ENCODE data around the gene DEFB126.
A peak's percentile ranks its signal among the peaks of the same experiment; 100 is the strongest.
"Not testable (repeated sequence)": the region's sequence is repeated elsewhere in the genome, so short reads cannot be mapped to it uniquely, and the experiment has no call there.

Gene DEFB126, protein sequence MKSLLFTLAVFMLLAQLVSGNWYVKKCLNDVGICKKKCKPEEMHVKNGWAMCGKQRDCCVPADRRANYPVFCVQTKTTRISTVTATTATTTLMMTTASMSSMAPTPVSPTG

DNA sequence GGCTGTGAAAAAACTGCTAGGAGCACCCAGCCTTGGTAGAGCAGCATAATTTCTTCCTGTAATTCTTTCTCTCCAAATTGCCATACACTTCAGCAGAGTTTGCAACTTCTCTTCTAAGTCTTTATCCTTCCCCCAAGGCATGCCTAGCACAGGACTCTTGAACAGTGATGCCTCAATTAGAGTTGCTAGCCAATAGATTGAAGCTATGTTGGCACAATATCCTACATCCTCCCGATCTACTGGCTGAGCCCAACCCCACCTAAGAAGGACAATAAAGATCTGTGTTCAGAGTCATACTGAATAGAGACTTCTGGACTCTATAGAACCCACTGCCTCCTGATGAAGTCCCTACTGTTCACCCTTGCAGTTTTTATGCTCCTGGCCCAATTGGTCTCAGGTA lies at the start of gene DEFB126:
Gene DEFB126, plus strand, starts transcription at position 301 of the 400 bp plus-strand sequence. Its CDS starts 39 bp downstream, at position 340.
- intact Hi-C loops (cut with DNase I), result no loop called here
- DNase-seq, result no peak

GRCh38 chr20:93641-94040 lies 48.7 kb upstream of the DEFB126 start:
- intact Hi-C loops (cut with DNase I), result no loop called here
- no peak for DNase-seq

DNA sequence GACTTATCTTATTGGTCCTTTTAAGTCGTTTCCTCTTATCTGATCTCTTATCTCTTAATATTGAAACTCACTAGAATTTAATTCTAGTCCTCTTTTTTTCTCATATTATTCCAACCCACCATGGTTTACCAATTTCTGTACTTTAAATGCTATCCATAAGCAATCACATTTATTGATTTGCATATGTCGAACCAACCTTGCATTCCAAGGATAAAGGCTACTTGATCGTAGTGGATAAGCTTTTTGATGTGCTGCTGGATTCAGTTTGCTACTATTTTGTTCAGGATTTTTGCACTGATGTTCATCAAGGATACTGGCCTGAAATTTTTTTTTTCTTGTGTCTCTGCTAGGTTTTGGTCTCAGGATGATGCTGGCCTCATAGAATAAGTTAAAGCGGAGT lies 47.2 kb upstream of the DEFB126 start:
- no peak for DNase-seq
- intact Hi-C loops (cut with DNase I), result no loop called here

GRCh38 chr20:97691-98090 lies 44.7 kb upstream of the DEFB126 start:
- DNase-seq; intact Hi-C loops (cut with DNase I): not testable (repeated sequence)

- no peak for DNase-seq
Measured at GRCh38 chr20:101975-102374, 40.4 kb upstream of the DEFB126 start.

DNA sequence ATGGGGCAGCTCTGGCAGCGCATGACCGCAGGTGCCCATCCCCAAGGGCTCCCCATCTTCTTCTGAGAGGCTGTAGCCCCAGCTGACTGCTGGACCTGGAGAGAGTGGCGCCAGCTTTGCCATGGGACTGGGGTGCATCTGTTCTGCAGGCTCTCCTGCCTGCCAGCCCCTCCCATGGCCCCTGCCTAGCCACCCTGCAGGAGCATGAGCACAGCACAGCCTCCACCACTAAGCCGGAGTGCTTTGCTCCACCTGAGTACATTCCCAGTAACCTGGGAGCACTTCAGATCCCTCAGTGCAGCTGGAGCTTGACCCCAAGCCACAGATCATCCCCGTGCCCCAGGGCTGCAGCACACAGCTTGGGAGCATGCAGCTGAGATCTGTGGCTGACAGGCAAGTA lies 38.9 kb upstream of the DEFB126 start:
- no peak for DNase-seq
- intact Hi-C loops (cut with DNase I), result no loop called here

More at GRCh38 chr20:101975-102374, 40.4 kb upstream of the DEFB126 start:
- intact Hi-C loops (cut with DNase I), result no loop called here

DNA sequence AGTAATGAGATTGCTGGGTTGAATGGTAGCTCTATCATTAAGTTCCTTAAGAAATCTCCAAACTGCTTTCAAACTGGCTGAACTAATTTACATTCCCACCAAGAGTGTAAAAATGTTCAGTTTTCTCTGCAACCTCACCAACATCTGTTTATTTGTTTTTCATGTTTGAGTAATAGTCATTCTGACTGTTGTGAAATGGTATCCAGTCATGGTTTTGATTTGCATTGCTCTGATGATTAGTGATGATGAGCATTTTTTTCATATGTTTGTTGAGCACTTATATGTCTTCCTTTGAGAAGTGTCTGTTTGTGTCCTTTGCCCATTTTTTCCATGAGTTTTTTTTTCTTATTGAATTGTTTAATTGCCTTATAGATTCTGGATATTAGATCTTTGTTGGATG lies 30.0 kb upstream of the DEFB126 start:
- no peak for DNase-seq
- intact Hi-C loops (cut with DNase I), result no loop called here

GRCh38 chr20:117518-117917 lies 24.9 kb upstream of the DEFB126 start:
- intact Hi-C loops (cut with DNase I), result no loop called here
- no peak for DNase-seq

DNA sequence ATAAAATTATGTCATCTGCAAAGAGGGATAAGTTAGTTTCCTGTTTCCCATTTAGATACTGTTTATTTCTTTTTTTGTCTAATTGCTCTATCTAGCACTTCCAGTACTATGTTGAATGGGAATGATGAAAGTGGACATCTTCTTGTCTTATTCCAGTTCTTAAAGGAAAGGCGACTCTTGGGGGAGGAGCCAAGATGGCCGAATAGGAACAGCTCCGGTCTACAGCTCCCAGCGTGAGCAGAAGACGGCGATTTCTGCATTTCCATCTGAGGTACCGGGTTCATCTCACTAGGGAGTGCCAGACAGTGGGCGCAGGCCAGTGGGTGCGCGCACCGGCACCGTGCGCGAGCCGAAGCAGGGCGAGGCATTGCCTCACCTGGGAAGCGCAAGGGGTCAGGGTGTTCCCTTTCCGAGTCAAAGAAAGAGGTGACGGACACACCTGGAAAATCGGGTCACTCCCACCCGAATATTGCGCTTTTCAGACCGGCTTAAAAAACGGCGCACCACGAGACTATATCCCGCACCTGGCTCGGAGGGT lies 12.5 kb upstream of the DEFB126 start:
- DNase-seq; intact Hi-C loops (cut with DNase I): not testable (repeated sequence)

- DNase-seq, result no peak
- intact Hi-C loops (cut with DNase I), result no loop called here
Measured at GRCh38 chr20:137668-138490, 4.5 kb upstream of the DEFB126 start.

- intact Hi-C loops (cut with DNase I), result no loop called here
- no peak for DNase-seq
Measured at GRCh38 chr20:145877-146276, 3.5 kb downstream of the DEFB126 start.

GRCh38 chr20:152131-152530 lies 9.7 kb downstream of the DEFB126 start:
- DNase-seq, result no peak
- intact Hi-C loops (cut with DNase I), result no loop called here

GRCh38 chr20:157154-157553 lies 14.8 kb downstream of the DEFB126 start, which contains the start of gene DEFB127:
Gene DEFB127, plus strand, starts transcription at chr20:157454. Its CDS starts 91 bp downstream, at chr20:157545.
- intact Hi-C loops (cut with DNase I), result no loop called here
- no peak for DNase-seq

DNA sequence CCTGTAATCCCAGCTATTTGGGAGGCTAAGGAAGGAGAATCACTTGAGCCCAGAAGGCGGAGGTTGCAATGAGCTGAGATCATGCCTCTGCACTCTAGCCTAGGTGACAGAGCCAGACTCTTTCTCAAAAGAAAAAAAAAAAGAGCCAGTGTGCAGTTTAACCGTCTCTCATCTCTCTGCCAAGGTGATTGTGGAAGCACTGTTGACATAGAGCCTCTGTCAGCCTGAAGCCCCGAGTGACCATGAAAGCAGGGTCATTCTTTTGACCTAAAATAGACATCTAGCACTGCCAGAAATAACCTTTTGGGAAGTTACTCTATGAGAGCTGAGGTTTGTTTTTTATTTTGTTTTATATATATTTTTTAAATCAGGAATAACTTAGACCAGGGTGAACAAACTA lies 22.2 kb downstream of the DEFB126 start:
- DNase-seq, result no peak
- intact Hi-C loops (cut with DNase I), result no loop called here

DNA sequence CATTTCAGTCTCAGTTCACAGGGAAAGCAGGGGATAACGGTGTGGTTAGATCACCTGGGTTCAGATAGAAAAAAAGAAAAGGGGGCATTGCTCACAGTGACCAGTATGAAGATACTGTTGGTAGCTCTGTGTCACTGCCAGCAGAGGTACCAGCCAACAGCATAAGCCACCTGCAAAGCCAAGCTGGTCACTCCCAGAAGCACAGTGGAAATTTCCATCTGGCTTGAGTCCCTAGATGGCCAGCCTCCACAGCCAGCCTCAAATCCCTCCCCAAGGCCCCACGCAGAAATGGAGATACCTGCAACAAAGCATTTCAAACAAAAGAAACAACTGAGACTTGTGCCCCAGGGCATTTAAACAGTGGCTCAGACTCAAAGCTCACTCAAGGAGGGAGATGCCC lies 26.5 kb downstream of the DEFB126 start:
- no peak for DNase-seq
- intact Hi-C loops (cut with DNase I), result no loop called here

- no peak for DNase-seq
- intact Hi-C loops (cut with DNase I), result no loop called here
Measured at GRCh38 chr20:184288-184687, 41.9 kb downstream of the DEFB126 start.

GRCh38 chr20:187733-188132 lies 45.3 kb downstream of the DEFB126 start:
- no peak for DNase-seq
- intact Hi-C loops (cut with DNase I), result no loop called here

DNA sequence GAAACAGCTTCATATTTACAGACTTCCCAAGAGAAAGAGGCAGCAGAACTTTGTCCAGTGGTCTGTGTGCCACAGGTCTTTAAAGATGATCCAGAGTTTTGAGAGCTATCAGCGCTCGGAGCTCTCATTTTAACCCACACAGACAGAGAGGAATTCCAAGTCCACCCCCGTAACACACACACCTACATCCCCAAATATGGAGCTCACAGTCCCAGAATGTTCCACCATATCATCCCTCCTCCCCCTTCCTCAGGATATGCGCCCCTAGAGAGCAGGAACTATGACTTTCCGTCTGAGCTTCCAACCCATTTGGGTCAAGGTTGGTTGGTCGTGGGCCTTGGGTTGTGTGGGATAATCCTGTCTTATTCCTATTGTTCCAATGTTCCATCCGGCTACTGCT lies 47.2 kb downstream of the DEFB126 start, which contains the start of gene DEFB128:
Gene DEFB128, minus strand, starts transcription at position 101 of the 400 bp plus-strand sequence. Its CDS starts 88 bp downstream, at position 13.
- intact Hi-C loops (cut with DNase I), result no loop called here
- DNase-seq, result peak in 12 of 42 donors; percentile 1 to 43 (median 10)

All from head of caudate nucleus (tissue), 42 donors.